IMR-90 (cell line): ENCODE measurements around the gene PRAC1. TPM values are rescaled to one million over a fixed set of nuclear protein-coding genes. Genes with fewer than 3 reads are reported as not detected.

ENCODE experiments used
- ATAC-seq: fragments of 200-7000 bp; cut with Tn5 transposase; 2 replicates; pipeline ENCODE4 v1.9.1; 2020; ENCODE audit warnings: low read depth, mild to moderate bottlenecking, moderate library complexity
- BruUV-seq: library from RNA; stranded (reverse); fragments of 400-500 nt; replicated peaks from 2 replicates; lab custom pipeline; 2021; lab: Mats Ljungman, UMichigan
- CTCF ChIA-PET: fragments of 300-600 bp; formaldehyde crosslinking; extraction: SDS; loops from one replicate; lab custom pipeline; 2021; ENCODE audit warnings: antibody characterized with exemption; lab: Yijun Ruan, JAX
- POLR2A ChIA-PET: fragments of 300-600 bp; sonication (Branson Sonifier 250); formaldehyde crosslinking; loops from one replicate; lab custom pipeline; 2022; ENCODE audit warnings: antibody characterized with exemption; ENCODE audit not compliant: unreplicated experiment; lab: Charles Lee
- DNase-seq: peaks from one replicate; pipeline ENCODE4 v3.0.0; 2013
- H2AFZ ChIP-seq: replicated peaks from 2 replicates; pipeline ENCODE3; 2013; ENCODE audit warnings: low read length, mild to moderate bottlenecking; ENCODE audit not compliant: poor library complexity
- H2AK5ac ChIP-seq: 2 replicates; pipeline ENCODE4 v1.6.1; 2013; ENCODE audit warnings: low read depth, low read length, inconsistent platforms
- H2AK9ac ChIP-seq: replicated peaks from 2 replicates; pipeline ENCODE3; 2013; ENCODE audit warnings: mild to moderate bottlenecking, low read depth, low read length, moderate library complexity; ENCODE audit not compliant: poor library complexity
- H2BK120ac ChIP-seq: 2 replicates; pipeline ENCODE4 v1.6.1; 2013; ENCODE audit warnings: low read depth, low read length, inconsistent platforms
- H2BK15ac ChIP-seq: 3 replicates; pipeline ENCODE4 v1.6.1; 2013; ENCODE audit warnings: low read depth, low read length, inconsistent platforms
- H2BK20ac ChIP-seq: 2 replicates; pipeline ENCODE4 v1.6.1; 2013; ENCODE audit warnings: low read depth, mild to moderate bottlenecking, inconsistent platforms, low read length, moderate library complexity
- H2BK5ac ChIP-seq: 2 replicates; pipeline ENCODE4 v1.6.1; 2013; ENCODE audit warnings: mild to moderate bottlenecking, low read depth, low read length, inconsistent platforms; ENCODE audit not compliant: poor library complexity, severe bottlenecking
- H3K14ac ChIP-seq: replicated peaks from 2 replicates; pipeline ENCODE4 v1.6.1; 2013; ENCODE audit warnings: low read depth, low read length, inconsistent platforms
- H3K18ac ChIP-seq: 2 replicates; pipeline ENCODE4 v1.6.1; 2013; ENCODE audit warnings: low read depth, low read length, control low read depth
- H3K23ac ChIP-seq: 2 replicates; pipeline ENCODE4 v1.6.1; 2013; ENCODE audit warnings: low read depth, low read length, inconsistent platforms
- H3K27ac ChIP-seq: 2 replicates; pipeline ENCODE4 v1.5.1; 2013; ENCODE audit warnings: mild to moderate bottlenecking, control low read depth, low read length; ENCODE audit not compliant: insufficient read depth
- H3K27me3 ChIP-seq: 2 replicates; pipeline ENCODE4 v1.6.1; 2013; ENCODE audit warnings: low read length; ENCODE audit not compliant: control insufficient read depth, insufficient read depth
- H3K36me3 ChIP-seq: 2 replicates; pipeline ENCODE4 v1.6.1; 2013; ENCODE audit warnings: low read length, mixed read lengths; ENCODE audit not compliant: control insufficient read depth, insufficient read depth
- H3K4ac ChIP-seq: 2 replicates; pipeline ENCODE4 v1.6.1; 2013; ENCODE audit warnings: low read depth, low read length, inconsistent platforms
- H3K4me1 ChIP-seq: 2 replicates; pipeline ENCODE4 v1.6.1; 2013; ENCODE audit warnings: low read length, mixed read lengths; ENCODE audit not compliant: control insufficient read depth, insufficient read depth
- H3K4me2 ChIP-seq: 2 replicates; pipeline ENCODE4 v1.6.1; 2013; ENCODE audit warnings: low read depth, mild to moderate bottlenecking, control low read depth, low read length, moderate library complexity
- H3K4me3 ChIP-seq: 2 replicates; pipeline ENCODE4 v1.5.1; 2013; ENCODE audit warnings: low read depth, mild to moderate bottlenecking, control low read depth, low read length, moderate library complexity; ENCODE audit not compliant: insufficient read depth
- H3K56ac ChIP-seq: 2 replicates; pipeline ENCODE4 v1.6.1; 2013; ENCODE audit warnings: low read length, inconsistent platforms; ENCODE audit not compliant: insufficient read depth; ENCODE audit errors: extremely low read depth
- H3K79me1 ChIP-seq, 2 experiments: 2 replicates each; pipeline ENCODE4 v1.6.1; 2013; ENCODE audit warnings: low read length in 2 of 2, inconsistent platforms in 1 of 2, low read depth in 1 of 2
- H3K9ac ChIP-seq: 2 replicates; pipeline ENCODE4 v1.6.1; 2013; ENCODE audit warnings: low read depth, low read length, control low read depth
- H3K9me1 ChIP-seq: 2 replicates; pipeline ENCODE4 v1.6.1; 2013; ENCODE audit warnings: low read length, inconsistent platforms; ENCODE audit not compliant: insufficient read depth
- H3K9me3 ChIP-seq: 2 replicates; pipeline ENCODE4 v1.6.1; 2013; ENCODE audit warnings: low read length; ENCODE audit not compliant: control insufficient read depth, insufficient read depth
- H4K20me1 ChIP-seq: 2 replicates; pipeline ENCODE4 v1.6.1; 2013; ENCODE audit warnings: low read length, inconsistent platforms; ENCODE audit not compliant: insufficient read depth
- H4K5ac ChIP-seq: 2 replicates; pipeline ENCODE4 v1.6.1; 2013; ENCODE audit warnings: mild to moderate bottlenecking, low read depth, low read length, control low read depth
- H4K8ac ChIP-seq, 2 experiments: 2 replicates each; pipeline ENCODE4 v1.6.1; 2013; ENCODE audit warnings: low read depth in 2 of 2, low read length in 2 of 2, control low read depth in 1 of 2, inconsistent platforms in 1 of 2
- H4K91ac ChIP-seq: 2 replicates; pipeline ENCODE4 v1.6.1; 2013; ENCODE audit warnings: low read depth, low read length, inconsistent platforms; ENCODE audit not compliant: insufficient read depth
- CEBPB ChIP-seq: IDR thresholded peaks from 2 replicates; pipeline ENCODE4 v1.6.1; 2012; ENCODE audit warnings: low read depth, low read length, improper control_type of control experiment
- FOS ChIP-seq: fragments of 150-350 bp; IDR thresholded peaks from 2 replicates; pipeline ENCODE4 v1.6.1; 2016; ENCODE audit warnings: low read depth, low read length
- MXI1 ChIP-seq: IDR thresholded peaks from 2 replicates; pipeline ENCODE4 v1.6.1; 2012; ENCODE audit warnings: low read depth, mild to moderate bottlenecking, low read length, moderate library complexity, borderline replicate concordance
- POLR2A ChIP-seq: IDR thresholded peaks from 2 replicates; pipeline ENCODE4 v1.6.1; 2012; ENCODE audit warnings: mild to moderate bottlenecking, low read depth, low read length
- RCOR1 ChIP-seq: IDR thresholded peaks from 2 replicates; pipeline ENCODE4 v1.6.1; 2012; ENCODE audit warnings: mild to moderate bottlenecking, low read length, improper control_type of control experiment; ENCODE audit not compliant: insufficient replicate concordance
- RFX5 ChIP-seq: IDR thresholded peaks from 2 replicates; pipeline ENCODE4 v1.8.0; 2012; ENCODE audit warnings: low read depth, mild to moderate bottlenecking, low read length, moderate library complexity
- USF2 ChIP-seq: fragments of 150-350 bp; IDR thresholded peaks from 2 replicates; pipeline ENCODE4 v1.6.1; 2017; ENCODE audit warnings: mild to moderate bottlenecking, antibody characterized with exemption, low read length, low read depth
- WGBS, 2 experiments: methylation state at CpG; one replicate each; pipeline versions ENCODE4 v1.1.5 to v1.1.7; 2013; ENCODE audit warnings: missing lambda C conversion rate in 2 of 2; ENCODE audit not compliant: insufficient read length in 1 of 2; ENCODE audit errors: extremely low coverage in 2 of 2; 5-methylcytosine and 5-hydroxymethylcytosine counted together
- dilution Hi-C: fragments of 300-500 bp; cut with HindIII; formaldehyde crosslinking; loops from one replicate; pipeline ENCODE4 v1.14.3; 2018; ENCODE audit warnings: low sequenced_read_pairs; ENCODE audit not compliant: unreplicated experiment
- in situ Hi-C: fragments of 300-500 bp; cut with MboI; formaldehyde crosslinking; loops from 3 replicates; pipeline ENCODE4 v1.14.3; 2019; ENCODE audit warnings: low sequenced_read_pairs, inconsistent platforms, mixed read lengths
- intact Hi-C: fragments of 100-400 bp; cut with micrococcal nuclease; formaldehyde crosslinking; loops from 2 replicates; pipeline ENCODE4 v1.10.0; 2022
- polyA plus RNA-seq, 3 experiments: library from polyadenylated mRNA; depleted of rRNA; stranded (reverse); fragments of >200 nt; gene quantifications; 2 replicates each; pipeline ENCODE4 v1.2.3, GENCODE V29; 2012; ENCODE audit warnings: low replicate concordance in 1 of 3
- total RNA-seq: library from RNA; depleted of rRNA; stranded (reverse); fragments of >200 nt; gene quantifications from 2 replicates; pipeline ENCODE4 v1.2.3, GENCODE V29; 2012

The PRAC1 gene
- total and polyA plus RNA-seq, 2 of the 4 experiments (the other 2 are of a cell fraction) = not detected

GRCh38 chr17:48756830-48757251, 34.5 kb upstream of the PRAC1 start:
- 31% methylated on average over 1 of the region's 3 CpGs; no CpG with 5 or more reads in 1 of the 2 experiments for WGBS, 2 experiments
- Histone ChIP-seq H3K4me1 (no peaks in the 10 kb centered on the region), H3K36me3 (no peaks in the 10 kb centered on the region), H2BK15ac (no peak overlapping the region), H3K56ac (no peak overlapping the region), H3K18ac (no peak overlapping the region), H2BK120ac (no peak overlapping the region), H3K9me3 (peaks cover 5% of the 10 kb centered on the region; the same call in 1 of the 2 replicates), H3K79me1 (no peaks in the 10 kb centered on the region), H2AK9ac (no peak overlapping the region), H3K4me2 (no peak overlapping the region), H3K4ac (no peak overlapping the region), H2AK5ac (no peak overlapping the region), H4K5ac (no peak overlapping the region), H3K9ac (no peak overlapping the region), H4K20me1 (peaks cover 6% of the 10 kb centered on the region; the same call in 1 of the 2 replicates), H2AFZ (no peak overlapping the region), H3K23ac (no peak overlapping the region), H4K91ac (no peak overlapping the region), H2BK20ac (no peak overlapping the region), H3K4me3 (no peak overlapping the region), H3K9me1 (peaks cover 6% of the 10 kb centered on the region; the same call in 1 of the 2 replicates), H3K27ac (no peak overlapping the region), H3K14ac (no peak overlapping the region), H2BK5ac (no peak overlapping the region), H4K8ac (no peak overlapping the region), H3K27me3 (peaks cover 85% of the 10 kb centered on the region)
- TF ChIP-seq MXI1 (no peak), RFX5 (no peak), POLR2A (no peak), FOS (no peak), CEBPB (no peak), USF2 (no peak), RCOR1 (no peak)
- in situ Hi-C loops (loop anchor here (25.0 kb wide), 1 partner anchor 370 kb away; no protein-coding TSS in a partner anchor), intact Hi-C loops (no loop called here), dilution Hi-C loops (no loop called here)
- ChIA-PET POLR2A (no interaction called here), CTCF (no interaction called here)
- ATAC-seq (no peak), DNase-seq (no peak)
- no TSS peak for BruUV-seq
